CD4-positive, alpha-beta T cell (primary cell): ENCODE results near the gene NOL8. TPM values are rescaled to one million over a fixed set of nuclear protein-coding genes. Genes with fewer than 3 reads are reported as not detected.

ENCODE experiments used
- ATAC-seq: fragments of 200-7000 bp; cut with Tn5 transposase; one replicate; pipeline ENCODE4 v1.10.0; 2022; ENCODE audit warnings: mild to moderate bottlenecking; ENCODE audit not compliant: poor library complexity
- CTCF ChIA-PET: fragments of 350-600 bp; sonication (Branson Sonifier 250); formaldehyde crosslinking; loops from one replicate; lab custom pipeline; 2021; ENCODE audit warnings: antibody characterized with exemption, inconsistent platforms; lab: Charles Lee
- POLR2A ChIA-PET: fragments of 350-600 bp; sonication (Branson Sonifier 250); formaldehyde crosslinking; loops from one replicate; lab custom pipeline; 2021; ENCODE audit warnings: antibody characterized with exemption, inconsistent platforms; lab: Charles Lee
- DNase-seq, 14 experiments: peaks; one replicate each; pipeline ENCODE4 v3.0.0-alpha.2; 2013 to 2020; ENCODE audit warnings: mixed read lengths in 2 of 14
- H3K27ac ChIP-seq, 2 donors: one replicate each; pipeline versions ENCODE4 v1.5.1 to v1.7.0; 2013; ENCODE audit warnings: low read length in 2 of 2, low read depth in 1 of 2, mild to moderate bottlenecking in 1 of 2
- H3K27me3 ChIP-seq, 2 experiments: 1 replicate in 1 of 2; 2 replicates in 1 of 2; pipeline versions ENCODE4 v1.6.1 to v1.7.0; 2013; ENCODE audit warnings: low read length in 2 of 2, control low read depth in 1 of 2, mild to moderate bottlenecking in 1 of 2, moderate library complexity in 1 of 2; ENCODE audit not compliant: insufficient read depth in 2 of 2, control insufficient read depth in 1 of 2
- H3K36me3 ChIP-seq: one replicate; pipeline ENCODE4 v1.6.1; 2013; ENCODE audit warnings: low read length, control low read depth; ENCODE audit not compliant: insufficient read depth
- H3K4me1 ChIP-seq: one replicate; pipeline ENCODE4 v1.6.1; 2013; ENCODE audit warnings: low read length, control low read depth; ENCODE audit not compliant: insufficient read depth
- H3K4me3 ChIP-seq: one replicate; pipeline ENCODE4 v1.5.1; 2013; ENCODE audit warnings: mild to moderate bottlenecking, low read length, moderate library complexity
- H3K9me3 ChIP-seq, 2 experiments: 1 replicate in 1 of 2; 2 replicates in 1 of 2; pipeline versions ENCODE4 v1.6.1 to v1.7.0; 2013; ENCODE audit warnings: low read length in 2 of 2, mild to moderate bottlenecking in 2 of 2, control low read depth in 1 of 2, moderate library complexity in 1 of 2; ENCODE audit not compliant: control insufficient read depth in 1 of 2, insufficient read depth in 1 of 2
- H3K27ac Mint-ChIP-seq: one replicate; pipeline ENCODE4 v1.8.0; 2020; ENCODE audit warnings: mixed read lengths
- H3K27me3 Mint-ChIP-seq: one replicate; pipeline ENCODE4 v1.8.0; 2021; ENCODE audit warnings: mixed read lengths
- H3K36me3 Mint-ChIP-seq: one replicate; pipeline ENCODE4 v1.8.0; 2021; ENCODE audit warnings: low read depth, mixed read lengths
- H3K4me1 Mint-ChIP-seq: one replicate; pipeline ENCODE4 v1.8.0; 2021; ENCODE audit warnings: low read depth, mixed read lengths
- H3K4me3 Mint-ChIP-seq: one replicate; pipeline ENCODE4 v1.8.0; 2020; ENCODE audit warnings: mild to moderate bottlenecking, mixed read lengths
- H3K9me3 Mint-ChIP-seq: one replicate; pipeline ENCODE4 v1.8.0; 2020; ENCODE audit warnings: mixed read lengths
- CTCF ChIP-seq: fragments of 200-600 bp; IDR thresholded peaks from one replicate; pipeline ENCODE4 v1.8.0; 2022; ENCODE audit warnings: antibody characterized with exemption, mild to moderate bottlenecking
- intact Hi-C, 2 experiments: fragments of 100-400 bp; cut with DNase I in 1 of 2; cut with micrococcal nuclease in 1 of 2; formaldehyde crosslinking; loops; one replicate each; pipeline versions ENCODE4 v1.15.1 to v1.9.0; 2023 to 2025; cut with DNase I, micrococcal nuclease
- total RNA-seq, 174 experiments: library from RNA in 2 of 174; stranded (reverse) in 2 of 174; gene quantifications; one replicate each; pipeline ENCODE4 v1.2.3 and lab custom pipeline; 2021 to 2026

The NOL8 gene
- total RNA-seq, 2 experiments from 2014 or later = 55.9 to 65.7 TPM

- TF ChIP-seq CTCF = no peak
- ATAC-seq = no peak
- no peak for DNase-seq
- Mint-ChIP-seq H3K4me3 (no peak overlapping the region), H3K36me3 (peaks cover 99% of the 10 kb centered on the region), H3K9me3 (no peaks in the 10 kb centered on the region), H3K4me1 (no peaks in the 10 kb centered on the region), H3K27me3 (no peaks in the 10 kb centered on the region), H3K27ac (no peak overlapping the region)
- intact Hi-C loops = no loop called here
- Histone ChIP-seq H3K27ac (no peak overlapping the region), H3K4me3 (no peak overlapping the region), H3K27me3 (no peaks in the 10 kb centered on the region), H3K4me1 (no peaks in the 10 kb centered on the region), H3K9me3 (no peaks in the 10 kb centered on the region), H3K36me3 (peaks cover 98% of the 10 kb centered on the region)
- POLR2A ChIA-PET = no interaction called here
- CTCF ChIA-PET = no interaction called here
Measured at GRCh38 chr9:92265154-92265553, 60.0 kb downstream of the NOL8 start.

- Mint-ChIP-seq H3K4me1 (no peaks in the 10 kb centered on the region), H3K9me3 (no peaks in the 10 kb centered on the region), H3K27me3 (no peaks in the 10 kb centered on the region), H3K36me3 (peaks cover 99% of the 10 kb centered on the region), H3K27ac (no peak overlapping the region), H3K4me3 (no peak overlapping the region)
- Histone ChIP-seq H3K9me3 (no peaks in the 10 kb centered on the region), H3K27me3 (no peaks in the 10 kb centered on the region), H3K36me3 (peaks cover 98% of the 10 kb centered on the region), H3K27ac (no peak overlapping the region), H3K4me1 (no peaks in the 10 kb centered on the region), H3K4me3 (no peak overlapping the region)
- CTCF ChIA-PET = no interaction called here
- TF ChIP-seq CTCF = no peak
- POLR2A ChIA-PET = interaction anchor here (0.7 kb wide), 1 partner anchor 31 kb away, joined by 3 read pairs; no protein-coding TSS in a partner anchor
- ATAC-seq (no peak), DNase-seq (no peak)
- intact Hi-C loops = no loop called here
Measured at GRCh38 chr9:92263131-92263530, 62.0 kb downstream of the NOL8 start.

GRCh38 chr9:92257327-92257726 lies 67.8 kb downstream of the NOL8 start:
- intact Hi-C loops = no loop called here
- Mint-ChIP-seq H3K4me1 (no peaks in the 10 kb centered on the region), H3K4me3 (no peak overlapping the region), H3K36me3 (peaks cover 97% of the 10 kb centered on the region), H3K27me3 (no peaks in the 10 kb centered on the region), H3K27ac (no peak overlapping the region), H3K9me3 (no peaks in the 10 kb centered on the region)
- ATAC-seq (no peak), DNase-seq (no peak)
- no peak for TF ChIP-seq CTCF
- H3K27ac ChIP-seq = no peak overlapping the region
- H3K27me3 ChIP-seq = no peaks in the 10 kb centered on the region
- ChIA-PET POLR2A (no interaction called here), CTCF (no interaction called here)
- H3K4me3 ChIP-seq = no peak overlapping the region
- H3K9me3 ChIP-seq = no peaks in the 10 kb centered on the region
- no peaks in the 10 kb centered on the region for H3K4me1 ChIP-seq
- peaks cover 98% of the 10 kb centered on the region for H3K36me3 ChIP-seq
